ENCODE data around the gene OVOL1.

Gene OVOL1

DNA sequence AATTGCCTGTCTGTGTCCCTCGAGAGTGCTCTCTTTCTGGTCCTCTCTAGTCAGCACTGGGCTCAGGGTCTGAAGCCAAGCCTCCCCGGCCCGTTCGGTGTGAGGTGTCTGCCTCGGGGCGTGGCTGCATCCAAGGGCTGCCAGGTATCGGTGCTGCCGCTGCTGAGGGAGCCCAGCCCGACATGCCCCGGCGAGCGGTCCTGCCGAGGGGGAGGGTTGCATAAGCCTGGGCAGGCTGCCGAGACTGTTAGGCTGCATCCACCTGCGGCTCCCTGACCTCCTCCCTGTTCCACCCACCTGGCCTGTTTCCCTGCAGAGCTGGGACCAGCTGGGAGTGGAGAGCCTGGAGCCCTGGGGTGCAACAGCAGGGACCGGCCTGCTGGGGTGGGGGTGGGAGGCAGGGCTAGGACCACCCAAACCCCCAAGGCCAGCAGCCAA lies 6.3 kb downstream of the OVOL1 start:
- no peak for DNase-seq

DNA sequence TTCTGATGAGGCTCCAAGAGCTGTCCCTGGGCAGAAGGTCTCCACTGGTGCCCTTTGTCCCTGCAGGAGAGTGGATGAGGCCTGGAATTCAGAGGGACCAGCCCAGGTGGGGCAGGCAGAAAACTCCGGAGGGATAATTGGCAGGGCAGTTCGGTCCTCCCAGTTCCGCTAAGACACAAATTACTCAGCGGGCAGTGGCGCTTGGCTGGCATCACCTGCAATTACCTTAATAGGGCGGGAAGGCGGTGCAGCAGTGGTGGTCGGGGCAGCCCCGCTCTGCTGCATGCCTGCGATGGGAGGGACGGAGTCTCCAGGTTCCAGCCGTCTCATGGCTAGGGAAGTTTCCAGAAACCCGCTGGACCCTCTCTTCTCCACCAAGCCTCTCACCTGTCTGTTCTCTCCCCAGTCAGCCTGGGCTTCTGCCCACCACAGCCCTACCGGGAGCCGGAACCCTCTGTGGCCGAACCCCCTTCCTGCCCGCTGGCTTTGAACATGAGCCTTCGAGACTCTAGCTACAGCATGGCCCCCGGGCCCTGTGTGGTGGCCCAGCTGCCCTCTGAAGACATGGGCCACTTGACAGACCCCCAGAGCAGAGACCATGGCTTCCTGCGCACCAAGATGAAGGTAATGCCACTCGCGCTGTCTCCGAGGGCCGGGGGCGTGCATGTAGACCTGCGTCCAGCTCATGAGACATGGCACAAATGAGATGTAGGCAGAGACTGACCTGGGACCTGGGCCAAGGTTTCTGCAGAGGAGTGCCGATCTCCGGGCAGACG lies 7.0 kb downstream of the OVOL1 start:
- no peak for DNase-seq

DNA sequence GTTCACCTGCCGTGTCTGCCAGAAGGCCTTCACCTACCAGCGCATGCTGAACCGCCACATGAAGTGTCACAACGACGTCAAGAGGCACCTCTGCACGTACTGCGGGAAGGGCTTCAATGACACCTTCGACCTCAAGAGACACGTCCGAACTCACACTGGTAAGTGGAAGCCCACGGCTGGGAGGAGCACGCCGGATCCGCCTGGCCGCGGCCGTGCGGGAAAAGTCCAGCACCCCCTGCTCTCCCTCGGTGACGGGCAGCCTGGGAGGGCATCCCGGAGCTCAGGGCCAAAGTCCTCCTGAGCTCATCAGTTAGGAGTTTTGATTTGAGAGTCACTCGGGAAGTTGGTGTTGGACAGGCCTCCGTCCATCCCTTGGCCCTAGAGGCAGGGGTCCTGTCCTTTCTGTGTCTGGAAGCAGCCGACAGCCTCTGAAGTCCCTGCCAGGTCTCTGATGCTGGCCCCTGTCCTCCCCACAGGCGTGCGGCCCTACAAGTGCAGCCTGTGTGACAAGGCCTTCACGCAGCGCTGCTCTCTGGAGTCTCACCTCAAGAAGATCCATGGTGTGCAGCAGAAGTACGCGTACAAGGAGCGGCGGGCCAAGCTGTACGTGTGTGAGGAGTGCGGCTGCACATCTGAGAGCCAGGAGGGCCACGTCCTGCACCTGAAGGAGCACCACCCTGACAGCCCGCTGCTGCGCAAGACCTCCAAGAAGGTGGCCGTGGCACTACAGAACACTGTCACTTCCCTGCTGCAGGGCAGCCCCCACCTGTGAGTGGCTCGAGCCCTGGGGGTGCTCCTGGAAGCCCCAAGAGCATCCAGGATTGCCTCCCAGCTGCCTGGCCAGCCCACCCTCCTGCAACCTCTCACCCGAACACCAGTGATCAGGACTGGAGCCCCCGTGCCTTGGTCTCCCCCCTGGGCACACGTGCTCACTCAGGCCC lies 8.0 kb downstream of the OVOL1 start:
- no peak for DNase-seq

DNA sequence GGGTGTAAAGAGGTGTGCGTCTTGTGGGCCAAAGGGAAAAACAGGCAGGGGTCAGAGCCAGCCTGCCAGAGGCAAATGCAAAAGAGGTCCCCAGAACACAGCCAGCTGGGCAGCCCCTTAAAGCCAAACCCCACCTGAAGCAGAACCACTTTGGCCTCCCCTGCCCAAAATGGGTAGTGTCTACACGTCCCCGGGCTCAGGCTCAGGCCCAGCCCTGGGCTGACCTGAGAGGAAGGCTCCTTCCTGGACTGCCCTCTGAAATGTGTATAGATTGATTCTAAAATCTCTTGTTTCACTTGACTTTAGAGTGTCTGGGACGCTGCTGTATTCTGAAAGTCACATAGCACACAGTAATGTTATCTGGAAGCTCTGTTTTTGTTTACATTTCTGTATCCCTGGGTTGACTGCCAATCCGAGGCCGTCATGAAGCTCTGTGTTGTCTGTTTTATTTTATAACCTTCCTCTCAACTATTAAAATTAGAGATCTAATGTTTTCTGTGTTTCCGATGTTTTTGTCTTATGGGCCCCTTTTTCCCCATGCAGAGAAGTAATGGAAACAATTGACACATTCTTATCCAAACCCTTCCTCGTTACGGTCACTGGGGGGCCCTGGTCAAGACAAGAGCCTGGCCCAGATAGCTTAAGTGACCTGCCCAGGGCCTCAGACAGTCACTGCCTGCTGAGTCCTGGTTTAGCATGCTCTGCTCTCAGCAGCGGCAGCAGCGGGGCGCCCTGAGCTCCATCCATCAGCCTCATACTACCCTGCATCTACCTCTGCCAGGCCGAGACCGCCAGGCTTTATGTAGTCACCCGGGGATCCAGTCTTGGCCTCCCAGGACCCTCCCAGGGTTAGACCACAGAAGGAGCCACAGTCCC lies 10.1 kb downstream of the OVOL1 start:
- no peak for DNase-seq

DNA sequence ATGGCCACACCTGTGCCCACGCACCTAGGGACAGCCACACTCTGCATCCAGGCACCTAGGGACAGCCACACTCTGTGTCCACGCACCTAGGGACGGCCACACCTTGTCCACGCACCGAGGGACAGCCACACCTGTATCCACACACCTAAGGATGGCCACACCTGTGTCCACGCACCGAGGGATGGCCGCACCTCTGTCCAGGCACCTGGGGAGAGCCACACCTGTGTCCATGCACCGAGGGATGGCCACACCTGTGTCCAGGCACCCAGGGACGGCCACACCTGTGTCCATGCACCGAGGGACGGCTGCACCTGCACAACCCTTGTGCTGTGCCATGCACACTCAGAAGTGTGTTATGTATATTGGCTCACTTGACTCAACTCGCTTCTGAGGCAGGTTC lies 10.8 kb downstream of the OVOL1 start:
- DNase-seq: no peak

DNA sequence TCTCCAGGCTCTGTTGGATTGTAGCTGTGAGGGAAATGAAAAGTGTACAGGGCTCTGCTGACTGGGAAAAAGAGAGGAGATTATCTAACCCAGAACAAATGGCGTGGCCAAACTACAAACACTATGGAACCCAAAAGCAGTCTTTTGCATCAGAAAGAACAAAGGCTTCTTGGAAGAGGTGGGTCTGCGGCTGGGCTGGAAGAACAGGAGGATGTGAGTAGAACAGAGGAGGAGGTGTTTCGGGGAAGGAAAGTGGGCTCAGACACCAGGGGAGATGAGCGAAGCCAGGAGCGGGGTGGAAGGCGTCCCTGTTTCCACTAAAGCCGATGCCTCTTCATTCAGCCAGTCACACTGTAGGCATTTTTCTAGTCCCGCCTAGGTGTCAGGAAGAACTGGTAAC lies 12.0 kb downstream of the OVOL1 start:
- DNase-seq: no peak

DNA sequence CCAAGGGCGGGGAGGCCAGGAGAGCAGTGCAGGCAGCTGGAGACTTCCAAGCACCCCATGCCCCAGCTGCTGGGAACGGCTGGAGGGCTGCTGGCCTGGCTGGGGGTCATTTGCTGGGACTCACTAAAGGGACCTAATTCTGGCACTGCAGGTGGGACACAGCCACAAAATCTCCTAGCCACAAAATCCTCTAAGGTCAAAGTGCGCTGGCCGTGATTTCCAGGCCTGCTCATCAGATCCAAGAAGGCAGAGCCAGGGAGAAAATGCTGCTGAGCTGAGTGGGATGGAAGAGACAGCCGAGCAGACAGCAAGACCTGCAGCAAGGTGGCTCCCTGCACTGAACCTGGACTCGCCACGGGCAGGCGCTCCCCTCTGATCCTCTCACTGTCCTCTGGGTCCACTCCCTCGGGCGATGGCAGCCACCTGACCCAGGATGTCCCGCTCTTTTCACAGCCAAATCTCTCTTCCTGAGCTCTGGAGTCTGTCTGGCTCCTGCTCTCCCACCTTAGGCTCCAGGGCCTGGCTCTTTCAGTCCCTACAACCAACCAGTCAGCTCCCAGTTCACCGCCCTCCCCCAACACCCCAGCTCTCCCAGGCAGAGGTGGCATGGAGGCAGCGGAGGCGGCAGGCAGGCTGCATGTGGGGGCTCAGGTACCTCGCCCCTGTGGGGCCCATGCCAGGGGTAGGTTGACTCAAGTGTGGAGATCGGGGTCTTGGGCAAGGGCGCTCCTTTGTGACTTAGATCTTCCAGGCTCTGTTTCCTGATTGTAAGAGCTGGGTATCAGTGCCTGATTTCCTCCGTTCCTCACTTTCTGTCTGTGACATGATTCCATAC lies 14.5 kb downstream of the OVOL1 start:
- no peak for DNase-seq

DNA sequence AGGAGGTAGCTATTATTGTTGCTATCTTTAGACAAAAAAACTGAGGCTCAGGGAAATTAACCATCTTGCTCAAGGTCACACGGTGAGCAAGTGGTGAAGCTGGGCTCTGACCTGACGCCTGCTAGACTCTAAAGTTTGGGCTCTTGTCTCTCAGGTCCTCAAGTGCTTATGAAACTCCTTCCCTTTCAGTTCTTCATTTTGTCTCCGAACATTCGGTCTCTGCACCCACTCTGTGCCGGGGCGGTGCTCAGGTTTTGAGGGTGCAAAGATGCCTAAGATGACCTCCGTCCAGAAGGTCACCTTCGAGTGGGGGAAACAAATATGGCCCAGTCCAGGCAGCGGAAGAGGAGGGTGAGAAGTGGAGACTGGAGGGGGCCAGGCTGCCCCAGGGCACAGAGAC lies 16.0 kb downstream of the OVOL1 start:
- no peak for DNase-seq

DNA sequence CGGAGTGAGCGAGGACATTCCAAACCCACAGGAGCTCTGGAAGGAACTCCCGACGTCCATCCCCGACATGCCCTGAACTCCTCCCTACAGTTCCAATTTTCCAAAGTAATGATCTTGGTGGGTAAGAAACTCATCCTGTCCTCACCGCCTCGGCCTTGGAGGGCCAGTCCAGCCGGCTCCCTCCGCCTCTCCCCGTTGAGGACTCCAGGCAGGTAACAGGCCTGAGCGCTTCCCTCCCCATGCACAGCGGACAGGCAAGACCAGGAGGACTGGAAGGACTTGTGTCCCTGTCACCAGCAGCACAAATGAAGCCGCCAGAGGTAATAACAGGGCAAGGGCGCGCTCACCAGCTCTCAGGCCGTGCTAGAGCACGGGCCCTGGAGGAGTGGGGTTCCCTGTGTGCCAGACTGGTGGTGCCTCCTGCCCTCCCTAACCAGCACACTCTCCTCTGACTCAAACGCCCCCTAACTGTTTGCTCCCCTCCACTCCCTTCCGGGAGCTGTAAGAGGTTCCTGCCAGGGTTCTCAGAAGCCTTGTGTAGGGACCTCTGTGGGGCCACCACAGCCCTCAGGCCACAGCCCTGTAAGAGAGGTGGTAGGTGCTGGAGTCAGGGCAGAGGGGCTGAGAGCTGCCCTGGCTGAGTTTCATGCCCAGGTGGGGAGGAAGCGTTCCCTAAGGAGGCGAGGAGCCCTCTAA lies 17.1 kb downstream of the OVOL1 start:
- DNase-seq: no peak

DNA sequence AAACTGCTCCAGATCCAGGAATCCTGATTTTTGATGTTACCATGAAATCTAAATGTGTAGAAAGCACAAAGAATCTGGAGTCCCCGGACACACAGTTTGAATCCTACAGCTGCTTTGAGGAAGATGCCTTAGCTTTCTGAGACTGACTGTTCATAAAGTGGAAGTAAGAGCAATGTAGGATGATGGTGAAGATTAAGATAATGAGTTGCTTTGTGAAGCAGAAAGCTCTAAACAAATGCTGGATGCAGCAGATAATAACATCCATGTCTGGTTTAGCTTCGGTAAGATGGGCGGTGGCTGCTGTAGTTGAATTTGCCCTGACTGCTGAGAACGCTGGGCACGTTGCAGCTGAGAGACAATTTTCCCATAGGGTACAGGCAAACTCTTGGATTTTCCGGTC lies 20.1 kb downstream of the OVOL1 start:
- DNase-seq: no peak

DNA sequence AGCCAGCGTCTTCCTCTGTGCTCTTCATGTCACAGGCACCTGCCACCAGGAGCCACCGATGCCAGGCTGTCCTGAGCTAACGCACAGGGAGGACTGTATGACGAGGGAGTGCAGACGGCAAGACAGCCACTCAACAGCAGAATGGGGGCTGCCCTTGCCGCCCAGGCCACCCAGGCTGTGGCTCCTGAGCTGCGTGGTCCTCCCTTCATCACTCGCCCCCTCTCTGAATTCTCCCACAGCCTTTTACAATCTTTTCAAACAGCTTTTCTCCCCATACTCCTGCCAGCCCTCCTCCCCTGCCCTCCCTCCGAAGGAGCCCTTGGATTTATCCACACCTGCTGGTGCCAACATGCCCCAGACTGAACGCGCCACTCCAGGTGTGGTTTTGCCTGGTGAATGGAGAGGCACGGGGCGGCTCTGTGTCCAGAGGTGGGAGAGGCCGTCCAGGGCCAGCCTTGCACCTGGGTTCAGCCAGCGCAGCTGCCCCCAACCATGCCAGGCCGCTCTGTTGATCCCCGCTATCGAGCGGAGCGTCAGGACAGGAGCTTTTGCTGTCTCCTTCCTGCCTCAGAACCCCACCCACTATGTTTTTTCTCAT lies 22.0 kb downstream of the OVOL1 start:
- DNase-seq: no peak

DNA sequence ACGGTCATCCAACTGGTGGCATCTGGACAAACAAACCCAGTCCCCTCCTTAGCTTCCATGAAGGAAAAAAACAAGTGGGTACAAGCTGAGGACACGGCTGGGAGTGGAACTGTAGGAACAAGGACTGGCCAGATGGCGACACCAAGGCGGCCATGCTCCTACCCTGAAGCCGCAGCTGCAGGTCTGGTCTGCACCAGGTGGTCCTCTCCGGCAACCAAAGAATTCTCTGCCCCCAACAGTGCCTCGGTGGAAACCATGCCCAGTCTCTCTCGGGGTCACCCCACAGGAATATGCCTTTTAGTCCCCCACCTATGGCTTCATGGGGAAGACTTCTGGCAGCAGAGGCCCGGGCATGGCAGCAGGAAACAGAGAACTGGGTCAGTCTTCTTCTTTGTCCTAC lies 22.6 kb downstream of the OVOL1 start:
- DNase-seq: no peak

DNA sequence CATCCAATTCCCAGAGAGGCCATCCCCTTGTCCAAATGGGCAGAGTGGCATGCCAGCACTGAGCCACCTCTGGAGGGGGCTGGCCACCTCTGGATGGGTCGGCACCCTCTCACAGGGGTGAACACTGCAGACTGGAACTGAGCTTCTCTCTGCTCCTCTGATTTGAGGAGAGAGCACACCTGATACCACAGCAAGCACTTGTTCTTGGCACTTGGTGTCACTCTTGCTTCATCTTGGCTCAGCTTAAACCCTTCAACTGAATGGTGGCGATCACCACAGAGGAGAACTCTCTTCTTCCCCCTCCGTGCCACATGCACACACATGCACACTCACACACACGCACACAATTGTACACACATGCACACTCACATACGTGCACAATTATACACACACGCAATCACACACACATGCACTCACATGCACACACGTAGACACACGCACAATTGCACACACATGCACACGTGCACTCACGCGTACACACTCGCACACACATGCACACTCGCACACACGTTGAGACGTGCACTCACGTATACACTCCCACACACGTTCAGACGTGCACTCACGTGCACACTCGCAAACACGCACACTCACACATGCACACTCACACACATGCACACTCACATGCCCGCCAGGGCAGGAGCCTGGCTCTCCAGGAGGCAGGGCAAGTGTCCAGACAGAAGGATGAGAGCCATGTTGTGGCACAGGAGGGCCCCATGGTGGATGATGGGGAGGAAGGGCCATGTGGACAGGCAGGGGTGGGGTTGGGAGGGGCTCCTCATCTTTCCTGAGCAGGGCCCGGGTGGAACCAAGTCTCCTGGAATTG lies 23.4 kb downstream of the OVOL1 start:
- no peak for DNase-seq

DNA sequence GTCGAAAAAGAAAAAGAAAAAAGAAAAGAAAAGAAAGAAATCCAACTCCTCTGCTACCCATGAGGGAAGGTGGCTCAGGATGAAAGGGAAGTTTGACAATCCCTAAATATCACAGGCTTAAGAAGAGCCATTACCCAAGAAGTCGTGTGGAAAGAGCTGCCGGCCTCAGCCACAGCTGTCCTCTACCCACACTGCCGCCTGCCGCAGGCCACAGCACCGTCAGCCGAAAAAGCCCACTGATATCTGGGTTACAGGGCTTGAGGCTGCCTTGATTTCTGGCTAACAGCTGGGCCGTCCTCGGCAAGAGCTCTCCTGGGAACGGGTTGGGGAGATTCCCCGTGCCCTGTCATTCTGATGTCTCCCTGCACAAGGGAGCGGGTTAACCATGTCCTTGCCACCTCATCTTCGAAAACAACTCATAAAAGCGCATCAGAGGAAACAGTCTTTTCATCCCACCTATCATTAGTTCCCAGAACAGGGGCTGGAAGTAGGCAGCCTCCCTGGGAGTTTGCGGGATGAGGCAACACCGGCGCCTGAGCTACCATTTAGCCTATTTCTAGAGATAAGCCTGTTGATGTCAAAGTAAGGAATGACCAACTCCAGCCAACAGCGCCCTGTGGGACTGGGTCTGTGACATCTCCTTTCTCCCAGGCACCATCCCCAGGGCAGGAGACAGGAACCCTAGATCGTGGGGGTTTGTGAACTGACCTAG lies 25.1 kb downstream of the OVOL1 start:
- DNase-seq: no peak

DNA sequence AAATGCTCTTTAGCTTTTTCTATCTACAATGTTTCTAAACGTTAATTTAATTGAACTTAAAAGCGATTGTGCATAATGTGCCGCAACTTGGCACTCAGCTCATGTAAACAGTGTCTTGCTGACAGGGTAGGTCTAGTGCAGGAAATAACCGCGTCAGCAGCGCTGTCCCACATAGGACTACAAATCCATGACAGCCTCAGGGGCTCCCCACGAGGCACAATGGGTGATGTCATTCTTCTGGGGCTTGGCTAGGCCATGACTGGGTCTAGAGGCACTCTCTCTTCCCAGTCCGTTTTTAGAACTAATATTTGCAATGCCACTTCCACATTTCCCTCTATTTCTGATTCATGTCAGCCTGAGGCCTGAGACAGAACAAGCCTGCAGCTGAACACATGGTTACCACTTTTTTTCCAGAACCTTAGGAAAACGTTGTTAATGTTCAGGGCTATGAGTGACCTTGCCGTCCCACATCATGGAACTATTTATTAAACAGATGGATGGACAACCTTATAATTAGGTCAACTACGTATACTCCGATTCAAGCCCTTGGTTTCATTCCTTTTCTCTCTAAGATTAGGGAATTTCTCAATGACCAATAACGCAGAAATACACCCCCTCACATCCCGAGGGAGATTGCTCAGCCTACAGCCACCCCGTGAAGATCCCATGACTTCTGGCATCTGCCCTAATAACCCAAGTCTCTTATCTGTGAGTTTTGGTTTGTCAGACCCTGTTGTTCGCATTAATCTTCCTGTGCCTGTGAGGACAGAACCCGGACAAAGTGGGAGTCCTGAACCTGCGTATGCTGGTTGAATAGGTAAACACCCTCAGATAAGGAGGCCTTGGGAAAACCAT lies 27.5 kb downstream of the OVOL1 start:
- peak; percentile 17 for DNase-seq

DNA sequence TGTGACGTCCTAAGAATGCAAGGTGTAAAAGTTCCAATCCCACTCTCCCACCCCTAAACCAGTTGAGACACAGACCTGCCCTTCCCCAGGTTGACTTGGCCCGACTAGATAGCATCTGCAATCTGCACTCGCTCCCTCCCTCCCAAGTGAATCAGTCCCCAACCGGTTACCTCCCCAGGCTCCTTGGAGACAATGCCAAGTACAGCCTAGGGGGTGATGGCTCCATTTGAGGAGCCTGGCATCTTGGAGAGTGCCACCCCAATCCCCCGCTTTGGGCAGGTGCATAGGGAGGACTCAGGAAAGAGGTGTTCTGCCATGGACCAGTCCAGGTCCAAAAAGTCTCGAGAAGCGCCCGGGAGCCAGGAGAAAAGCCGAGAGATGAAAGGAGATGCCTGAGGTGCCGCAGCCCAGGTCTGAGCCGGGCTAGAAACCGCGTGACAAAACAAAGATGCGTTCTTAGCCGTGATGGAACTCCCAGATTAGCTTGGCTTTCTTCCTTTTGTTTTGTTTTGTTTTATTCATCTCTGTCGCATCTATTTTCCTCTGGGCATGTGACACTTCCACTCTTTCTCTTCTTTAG lies 28.2 kb downstream of the OVOL1 start:
- no peak for DNase-seq

DNA sequence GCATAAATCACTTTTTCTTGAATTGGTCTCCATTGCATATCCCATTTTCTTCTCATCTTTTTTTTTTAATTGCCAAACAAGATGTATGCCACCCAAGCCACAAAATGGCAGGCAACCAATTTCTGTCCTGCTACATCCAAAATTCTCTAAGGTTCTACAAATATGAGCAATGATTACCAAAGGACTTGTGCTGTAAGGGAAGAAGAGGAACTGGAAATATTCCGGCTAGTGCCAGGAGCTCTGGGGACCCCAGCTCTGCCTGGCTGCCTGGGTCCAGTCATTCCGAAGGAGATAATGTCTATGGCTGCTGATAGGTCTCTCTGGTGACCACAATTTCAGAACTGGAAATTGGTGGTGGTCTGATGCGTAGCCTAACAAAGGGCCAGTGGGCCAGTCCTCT lies 29.8 kb downstream of the OVOL1 start:
- no peak for DNase-seq

DNA sequence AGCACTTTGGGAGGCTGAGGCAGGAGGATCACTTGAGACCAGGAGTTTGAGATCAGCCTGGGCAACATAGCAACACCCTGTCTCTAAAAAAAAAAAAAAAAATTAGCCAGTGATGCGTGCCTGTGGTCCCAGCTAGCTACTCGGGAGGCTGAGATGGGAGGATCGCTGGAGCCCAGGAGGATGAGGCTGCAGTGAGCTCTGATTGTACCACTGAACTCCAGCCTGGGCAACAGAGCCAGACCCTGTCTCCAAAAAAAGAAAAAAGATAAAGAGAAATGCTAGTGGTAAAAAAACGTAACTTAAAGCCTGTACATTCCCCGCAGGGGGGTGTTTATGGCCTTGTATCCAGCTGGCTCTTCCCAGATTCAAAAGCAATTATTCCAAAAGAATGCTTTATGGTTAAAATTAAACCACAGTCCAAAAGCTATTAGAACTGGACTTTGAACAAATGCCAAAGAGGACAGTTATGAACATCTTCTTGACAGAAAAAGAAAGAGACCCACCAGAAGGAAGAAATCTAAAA lies 30.5 kb downstream of the OVOL1 start:
- DNase-seq: no peak

All from EL (cell line).